Measurements from ENCODE around the gene THAP2.

GRCh38 chr12:71704920-71705319 lies 40.8 kb downstream of the THAP2 start:
- TF ChIP-seq CTCF (IDR thresholded peaks at IDR 0.05) (no peak), POLR2A (IDR thresholded peaks at IDR 0.05) (no peak)

All from thyroid gland (tissue), 4 donors.